ENCODE data around the gene CKAP2.
"Not testable (repeated sequence)": the region's sequence is repeated elsewhere in the genome, so short reads cannot be mapped to it uniquely, and the experiment has no call there.

CKAP2 gene

DNA sequence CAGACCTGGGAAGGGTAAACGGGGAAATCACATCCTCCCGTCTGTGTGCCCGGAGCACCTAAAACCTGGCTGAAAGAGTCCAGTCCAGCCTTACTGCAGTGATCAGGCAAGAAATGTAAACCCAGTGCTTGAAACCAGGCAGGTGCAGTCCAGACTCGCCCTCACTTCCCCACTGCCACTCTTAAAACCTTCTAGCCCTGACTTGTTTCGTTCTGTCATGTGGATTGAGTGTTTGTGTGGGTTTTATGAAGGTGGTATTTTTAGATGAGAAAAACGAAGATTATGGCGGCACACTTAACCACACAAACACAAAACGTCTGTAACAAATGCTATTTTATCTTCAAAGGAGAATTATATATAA, 839 bp upstream of the CKAP2 start:
- peak; percentile 58 for DNase-seq

DNA sequence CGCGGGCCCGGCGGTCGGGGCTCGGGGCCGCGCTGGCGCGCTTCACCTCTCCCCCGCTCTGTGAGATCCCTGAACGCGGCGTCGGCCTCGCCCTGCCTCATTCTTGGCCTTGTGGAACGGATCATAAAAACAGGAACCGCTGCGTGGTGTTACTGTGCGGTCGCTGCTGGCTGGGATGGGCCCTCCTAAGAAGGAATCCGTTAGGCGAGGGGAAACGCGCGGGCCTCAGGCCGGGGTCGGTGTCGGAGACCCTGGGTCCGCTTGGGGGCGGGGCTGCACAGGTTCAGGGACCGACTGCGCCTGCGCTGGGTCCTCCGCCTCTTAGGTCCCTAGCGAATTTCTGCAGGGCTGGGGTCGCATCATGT, 381 bp downstream of the CKAP2 start:
- peak; percentile 73 for DNase-seq

GRCh38 chr13:52459668-52460067, 4.4 kb downstream of the CKAP2 start:
- DNase-seq = no peak

DNA sequence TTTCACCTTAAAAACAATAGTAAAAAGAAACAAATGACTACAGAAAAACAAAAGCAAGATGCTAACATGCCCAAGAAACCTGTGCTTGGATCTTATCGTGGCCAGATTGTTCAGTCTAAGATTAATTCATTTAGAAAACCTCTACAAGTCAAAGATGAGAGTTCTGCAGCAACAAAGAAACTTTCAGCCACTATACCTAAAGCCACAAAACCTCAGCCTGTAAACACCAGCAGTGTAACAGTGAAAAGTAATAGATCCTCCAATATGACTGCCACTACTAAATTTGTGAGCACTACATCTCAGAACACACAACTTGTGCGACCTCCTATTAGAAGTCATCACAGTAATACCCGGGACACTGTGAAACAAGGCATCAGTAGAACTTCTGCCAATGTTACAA, 6.0 kb downstream of the CKAP2 start:
- DNase-seq = no peak

DNA sequence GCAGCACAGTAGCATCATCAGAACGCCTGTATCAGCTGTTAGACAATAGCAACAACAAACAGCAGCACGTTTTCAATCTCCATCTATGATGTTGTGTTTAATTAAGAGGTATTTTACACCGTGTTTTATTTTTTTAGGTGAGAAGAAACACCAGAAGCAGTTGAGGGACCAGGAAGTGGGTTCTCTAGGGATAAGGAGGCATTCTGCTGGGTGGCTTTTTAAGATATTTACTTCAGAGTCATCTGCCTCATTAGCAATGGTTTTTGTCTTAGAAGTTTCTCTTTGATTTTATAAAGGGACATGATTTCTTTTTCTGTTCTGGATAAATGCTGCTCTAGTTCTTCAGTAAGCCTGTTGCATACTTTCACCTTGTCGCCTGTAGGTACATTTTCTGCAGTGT, 8.2 kb downstream of the CKAP2 start:
- no peak for DNase-seq

GRCh38 chr13:52468487-52468886, 13.2 kb downstream of the CKAP2 start:
- DNase-seq = not testable (repeated sequence)

GRCh38 chr13:52480677-52481428, 25.6 kb downstream of the CKAP2 start:
- not testable (repeated sequence) for DNase-seq

DNA sequence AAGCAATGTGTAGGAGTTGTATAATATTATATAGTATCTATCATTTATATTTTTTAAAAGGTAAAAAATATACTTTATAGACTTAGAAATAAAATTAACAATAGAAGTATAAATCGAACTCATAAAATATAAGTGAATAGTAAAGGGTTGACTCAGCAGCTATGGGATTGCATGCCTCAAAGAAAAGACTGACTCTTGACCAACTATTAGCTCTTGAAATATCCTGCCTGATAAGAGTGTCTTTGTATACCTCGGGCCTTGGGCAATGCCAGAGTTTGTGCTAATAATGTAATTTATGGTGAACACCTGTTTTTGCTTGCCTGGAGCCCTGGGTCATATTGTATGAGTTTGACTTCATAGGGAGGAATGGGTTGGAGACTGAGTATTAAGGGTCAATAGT, 31.8 kb downstream of the CKAP2 start:
- not testable (repeated sequence) for DNase-seq

GRCh38 chr13:52488763-52489162, 33.5 kb downstream of the CKAP2 start:
- not testable (repeated sequence) for DNase-seq

GRCh38 chr13:52491015-52491414, 35.7 kb downstream of the CKAP2 start:
- DNase-seq = not testable (repeated sequence)

GRCh38 chr13:52494241-52494640, 39.0 kb downstream of the CKAP2 start:
- DNase-seq = not testable (repeated sequence)

- DNase-seq = not testable (repeated sequence)
These were observed 42.7 kb downstream of the CKAP2 start for GRCh38 chr13:52497979-52498378.

GRCh38 chr13:52502277-52502676, 47.0 kb downstream of the CKAP2 start:
- not testable (repeated sequence) for DNase-seq

DNA sequence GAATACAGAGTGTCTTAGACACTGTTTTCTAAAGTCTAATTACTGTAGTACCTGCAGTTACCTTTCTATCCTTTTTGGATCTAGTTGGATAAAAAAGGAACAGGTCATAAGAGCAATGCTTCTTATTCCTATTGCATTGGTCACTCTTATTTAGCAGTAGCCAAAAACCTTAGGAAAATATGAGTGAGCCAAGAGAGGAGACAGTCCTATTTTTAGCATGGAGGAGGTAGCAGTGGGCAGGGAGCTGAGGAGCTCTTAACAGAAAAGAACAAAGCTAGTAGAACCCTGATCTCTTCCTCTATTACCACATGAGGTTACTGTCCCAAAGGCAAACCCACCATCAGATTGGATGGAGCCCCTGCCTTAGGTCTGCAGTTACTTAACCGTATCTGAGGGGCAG, 50.6 kb downstream of the CKAP2 start:
- not testable (repeated sequence) for DNase-seq

- DNase-seq = not testable (repeated sequence)
These were observed 54.3 kb downstream of the CKAP2 start for GRCh38 chr13:52509532-52509931.

- not testable (repeated sequence) for DNase-seq
These were observed 55.0 kb downstream of the CKAP2 start for GRCh38 chr13:52510221-52510797.

DNA sequence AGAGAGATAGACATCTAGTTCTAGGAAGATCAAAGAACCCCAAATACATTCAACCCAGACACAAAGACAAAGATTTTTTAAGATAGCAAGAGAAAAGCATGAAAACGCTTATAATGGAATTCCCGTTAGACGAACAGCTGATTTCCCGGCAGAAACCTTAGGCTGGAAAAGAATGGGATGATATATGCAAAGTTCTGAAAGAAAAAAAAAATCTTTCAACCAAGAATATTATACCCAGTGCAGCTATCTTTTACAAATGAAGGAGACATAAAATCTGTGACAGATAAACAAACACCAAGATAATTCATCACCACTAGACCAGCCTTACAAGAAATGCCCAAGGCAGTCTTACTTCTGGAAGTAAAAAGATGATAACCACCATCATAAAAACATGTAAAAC, 56.3 kb downstream of the CKAP2 start:
- not testable (repeated sequence) for DNase-seq

GRCh38 chr13:52513957-52514596, 58.8 kb downstream of the CKAP2 start:
- DNase-seq = not testable (repeated sequence)

DNA sequence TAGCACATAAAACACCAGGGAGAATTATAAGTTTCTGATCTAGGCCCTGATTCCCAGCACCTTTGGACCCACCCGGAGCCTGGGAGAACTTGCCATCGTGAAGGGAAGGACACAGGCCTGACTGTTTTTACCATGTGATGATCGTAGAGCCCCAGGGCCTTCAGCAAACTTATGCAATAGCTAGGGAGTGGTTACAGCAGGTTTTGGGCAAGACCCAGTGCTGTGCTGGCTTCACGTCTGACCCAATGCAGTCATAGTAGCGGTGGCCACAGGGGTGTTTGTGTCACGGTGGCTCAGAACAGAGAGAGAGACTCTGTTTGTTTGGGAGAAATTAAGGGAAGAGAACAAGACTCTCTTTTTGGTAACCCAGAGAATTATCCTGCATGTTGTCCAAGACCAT, 68.0 kb downstream of the CKAP2 start:
- not testable (repeated sequence) for DNase-seq
